Measurements from ENCODE around the gene MPP7.

The MPP7 gene

GRCh38 chr10:28266449-28267224, 36.2 kb downstream of the MPP7 start:
- Histone ChIP-seq H3F3A (ENCODE audit: low read depth) (no peaks in the 10 kb centered on the region), H3K27me3 (ENCODE audit: insufficient read depth, low read length, poor library complexity, severe bottlenecking) (no peaks in the 10 kb centered on the region), H3K9me3 (ENCODE audit: insufficient read depth, low read depth, low read length) (no peaks in the 10 kb centered on the region), H2AFZ (ENCODE audit: low read length) (no peak overlapping the region), H3K79me2 (ENCODE audit: insufficient read depth, low read length) (no peaks in the 10 kb centered on the region), H3K4me1 (ENCODE audit: insufficient read depth, low read length, poor library complexity, severe bottlenecking) (no peaks in the 10 kb centered on the region), H3K36me3 (ENCODE audit: insufficient read depth, low read length) (no peaks in the 10 kb centered on the region), H3K9me2 (replicated peaks; ENCODE audit: low read depth, low read length) (no peaks in the 10 kb centered on the region), H3K4me3 (ENCODE audit: low read length, poor library complexity, severe bottlenecking) (no peak overlapping the region), H4K20me1 (ENCODE audit: insufficient read depth, low read length, poor library complexity, severe bottlenecking) (no peaks in the 10 kb centered on the region), H3K9ac (ENCODE audit: low read depth, low read length, poor library complexity, severe bottlenecking) (no peak overlapping the region), H3K4me2 (ENCODE audit: low read depth, low read length, poor library complexity, severe bottlenecking) (no peak overlapping the region)
- no peak for TF ChIP-seq EZH2phosphoT487 (IDR thresholded peaks at IDR 0.05; ENCODE audit: borderline replicate concordance)
- no peak for TF ChIP-seq CTCF (conservative IDR thresholded peaks at IDR 0.05; ENCODE audit: low read length)

GRCh38 chr10:28263136-28263857, 39.6 kb downstream of the MPP7 start:
- Histone ChIP-seq H4K20me1 (ENCODE audit: insufficient read depth, low read length, poor library complexity, severe bottlenecking) (no peaks in the 10 kb centered on the region), H3F3A (ENCODE audit: low read depth) (no peaks in the 10 kb centered on the region), H3K9me3 (ENCODE audit: insufficient read depth, low read depth, low read length) (no peaks in the 10 kb centered on the region), H3K9me2 (replicated peaks; ENCODE audit: low read depth, low read length) (no peaks in the 10 kb centered on the region), H3K4me2 (ENCODE audit: low read depth, low read length, poor library complexity, severe bottlenecking) (no peak overlapping the region), H3K4me1 (ENCODE audit: insufficient read depth, low read length, poor library complexity, severe bottlenecking) (no peaks in the 10 kb centered on the region), H3K36me3 (ENCODE audit: insufficient read depth, low read length) (no peaks in the 10 kb centered on the region), H2AFZ (ENCODE audit: low read length) (no peak overlapping the region), H3K9ac (ENCODE audit: low read depth, low read length, poor library complexity, severe bottlenecking) (no peak overlapping the region), H3K27me3 (ENCODE audit: insufficient read depth, low read length, poor library complexity, severe bottlenecking) (no peaks in the 10 kb centered on the region), H3K4me3 (ENCODE audit: low read length, poor library complexity, severe bottlenecking) (no peak overlapping the region), H3K79me2 (ENCODE audit: insufficient read depth, low read length) (no peaks in the 10 kb centered on the region)
- TF ChIP-seq CTCF (conservative IDR thresholded peaks at IDR 0.05; ENCODE audit: low read length) (no peak), EZH2phosphoT487 (IDR thresholded peaks at IDR 0.05; ENCODE audit: borderline replicate concordance) (no peak)

DNA sequence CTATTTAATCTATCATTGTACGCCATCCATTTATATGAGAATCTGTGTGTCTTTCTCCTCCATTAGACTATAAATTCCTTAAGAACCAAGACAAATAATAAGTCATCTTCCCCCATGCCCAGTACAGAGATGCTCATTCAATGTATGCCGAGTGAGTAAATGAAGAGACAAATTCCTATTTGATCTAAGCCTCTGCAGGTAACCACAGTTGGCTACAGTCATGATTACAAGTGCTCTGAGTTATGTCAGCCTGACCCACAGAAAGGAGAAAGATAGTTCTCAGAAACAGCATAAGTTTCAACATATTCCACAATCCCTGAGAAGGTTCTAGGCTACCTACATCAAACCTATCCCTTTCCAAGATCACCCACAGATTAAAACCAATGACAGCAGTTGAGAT, 46.1 kb downstream of the MPP7 start:
- H3K4me2 ChIP-seq (ENCODE audit: low read depth, low read length, poor library complexity, severe bottlenecking), result no peak overlapping the region
- H3K27me3 ChIP-seq (ENCODE audit: insufficient read depth, low read length, poor library complexity, severe bottlenecking), result no peaks in the 10 kb centered on the region
- no peak overlapping the region for H3K4me3 ChIP-seq (ENCODE audit: low read length, poor library complexity, severe bottlenecking)
- H2AFZ ChIP-seq (ENCODE audit: low read length), result no peak overlapping the region
- H4K20me1 ChIP-seq (ENCODE audit: insufficient read depth, low read length, poor library complexity, severe bottlenecking), result no peaks in the 10 kb centered on the region
- no peaks in the 10 kb centered on the region for H3K4me1 ChIP-seq (ENCODE audit: insufficient read depth, low read length, poor library complexity, severe bottlenecking)
- TF ChIP-seq CTCF (conservative IDR thresholded peaks at IDR 0.05; ENCODE audit: low read length) (no peak), EZH2phosphoT487 (IDR thresholded peaks at IDR 0.05; ENCODE audit: borderline replicate concordance) (no peak)
- no peak overlapping the region for H3K9ac ChIP-seq (ENCODE audit: low read depth, low read length, poor library complexity, severe bottlenecking)
- no peaks in the 10 kb centered on the region for H3K9me3 ChIP-seq (ENCODE audit: insufficient read depth, low read depth, low read length)
- no peaks in the 10 kb centered on the region for H3K36me3 ChIP-seq (ENCODE audit: insufficient read depth, low read length)
- H3K79me2 ChIP-seq (ENCODE audit: insufficient read depth, low read length), result no peaks in the 10 kb centered on the region
- no peaks in the 10 kb centered on the region for H3K9me2 ChIP-seq (replicated peaks; ENCODE audit: low read depth, low read length)
- no peaks in the 10 kb centered on the region for H3F3A ChIP-seq (ENCODE audit: low read depth)
